Mesenchymal stem cell (in vitro differentiated cells and primary cell): ENCODE data around the gene CANT1.
"Not testable (repeated sequence)": the region's sequence is repeated elsewhere in the genome, so short reads cannot be mapped to it uniquely, and the experiment has no call there.

Source experiments
- DNase-seq: peaks from one replicate; pipeline ENCODE4 v3.0.0-alpha.2; 2013
- H2AFZ ChIP-seq: one replicate; pipeline ENCODE4 v1.6.1; 2013; ENCODE audit warnings: low read depth, mild to moderate bottlenecking, control low read depth, inconsistent platforms, low read length, moderate library complexity
- H2AK5ac ChIP-seq: 2 replicates; pipeline ENCODE4 v1.6.1; 2013; ENCODE audit warnings: low read length, moderate library complexity, mild to moderate bottlenecking, inconsistent platforms; ENCODE audit not compliant: severe bottlenecking
- H2BK120ac ChIP-seq: one replicate; pipeline ENCODE4 v1.6.1; 2013; ENCODE audit warnings: low read depth, mild to moderate bottlenecking, inconsistent platforms, low read length, moderate library complexity
- H2BK12ac ChIP-seq, 2 experiments: one replicate each; pipeline ENCODE4 v1.6.1; 2013; ENCODE audit warnings: inconsistent platforms in 2 of 2, low read length in 2 of 2, mild to moderate bottlenecking in 2 of 2, moderate library complexity in 2 of 2, control low read depth in 1 of 2
- H2BK15ac ChIP-seq: one replicate; pipeline ENCODE4 v1.6.1; 2013; ENCODE audit warnings: mild to moderate bottlenecking, low read depth, inconsistent platforms; ENCODE audit not compliant: poor library complexity, severe bottlenecking
- H2BK5ac ChIP-seq: 2 replicates; pipeline ENCODE4 v1.6.1; 2013; ENCODE audit warnings: low read depth, mild to moderate bottlenecking, low read length, control low read depth, inconsistent platforms; ENCODE audit not compliant: poor library complexity, severe bottlenecking
- H3K14ac ChIP-seq, 2 experiments: one replicate each; pipeline ENCODE4 v1.6.1; 2013; ENCODE audit warnings: inconsistent platforms in 2 of 2, low read length in 2 of 2, control low read depth in 1 of 2, mild to moderate bottlenecking in 1 of 2, moderate library complexity in 1 of 2
- H3K18ac ChIP-seq, 2 experiments: one replicate each; pipeline ENCODE4 v1.6.1; 2013; ENCODE audit warnings: inconsistent platforms in 2 of 2, low read length in 2 of 2, control low read depth in 1 of 2, low read depth in 1 of 2, mild to moderate bottlenecking in 1 of 2
- H3K23ac ChIP-seq, 2 experiments: one replicate each; pipeline ENCODE4 v1.6.1; 2013; ENCODE audit warnings: inconsistent platforms in 2 of 2, low read length in 2 of 2, mild to moderate bottlenecking in 2 of 2, moderate library complexity in 2 of 2, control low read depth in 1 of 2
- H3K27ac ChIP-seq: 2 replicates; pipeline ENCODE4 v1.5.1; 2013; ENCODE audit warnings: mild to moderate bottlenecking, moderate library complexity, low read length, control low read depth, inconsistent platforms; ENCODE audit not compliant: poor library complexity, severe bottlenecking
- H3K27me3 ChIP-seq, 2 experiments: 2 replicates each; pipeline versions ENCODE4 v1.6.1 to v1.7.0; 2013; ENCODE audit warnings: low read length in 2 of 2, mild to moderate bottlenecking in 2 of 2, moderate library complexity in 2 of 2, control low read depth in 1 of 2, inconsistent platforms in 1 of 2; ENCODE audit not compliant: control insufficient read depth in 1 of 2, insufficient read depth in 1 of 2
- H3K36me3 ChIP-seq, 2 experiments: 2 replicates each; pipeline versions ENCODE4 v1.6.1 to v1.7.0; 2013; ENCODE audit warnings: low read length in 2 of 2, control low read depth in 1 of 2, inconsistent platforms in 1 of 2, low read depth in 1 of 2, mild to moderate bottlenecking in 1 of 2; ENCODE audit not compliant: insufficient read depth in 2 of 2, control insufficient read depth in 1 of 2
- H3K4ac ChIP-seq, 2 experiments: one replicate each; pipeline ENCODE4 v1.6.1; 2013; ENCODE audit warnings: inconsistent platforms in 2 of 2, low read length in 2 of 2, mild to moderate bottlenecking in 2 of 2, moderate library complexity in 2 of 2, control low read depth in 1 of 2, low read depth in 1 of 2
- H3K4me1 ChIP-seq: 2 replicates; pipeline ENCODE4 v1.6.1; 2013; ENCODE audit warnings: low read depth, low read length, control low read depth; ENCODE audit not compliant: control insufficient read depth, insufficient read depth
- H3K4me2 ChIP-seq: 2 replicates; pipeline ENCODE4 v1.6.1; 2013; ENCODE audit warnings: low read length, mild to moderate bottlenecking, inconsistent platforms; ENCODE audit not compliant: poor library complexity, severe bottlenecking
- H3K4me3 ChIP-seq, 2 experiments: 2 replicates each; pipeline versions ENCODE4 v1.5.1 to v1.7.0; 2013; ENCODE audit warnings: low read length in 2 of 2, mild to moderate bottlenecking in 2 of 2, control low read depth in 1 of 2, low read depth in 1 of 2; ENCODE audit not compliant: insufficient read depth in 1 of 2
- H3K79me1 ChIP-seq: replicated peaks from 2 replicates; pipeline ENCODE4 v1.6.1; 2013; ENCODE audit warnings: mild to moderate bottlenecking, control low read depth, low read length, inconsistent platforms; ENCODE audit not compliant: poor library complexity, severe bottlenecking
- H3K9ac ChIP-seq: 2 replicates; pipeline ENCODE4 v1.7.0; 2013; ENCODE audit warnings: mild to moderate bottlenecking, low read length, moderate library complexity
- H3K9me3 ChIP-seq: 2 replicates; pipeline ENCODE4 v1.7.0; 2013; ENCODE audit warnings: mild to moderate bottlenecking, low read length; ENCODE audit not compliant: control insufficient read depth
- H4K8ac ChIP-seq: one replicate; pipeline ENCODE4 v1.6.1; 2013; ENCODE audit warnings: inconsistent platforms, mild to moderate bottlenecking, low read length, moderate library complexity
- H4K91ac ChIP-seq: one replicate; pipeline ENCODE4 v1.6.1; 2013; ENCODE audit warnings: mild to moderate bottlenecking, low read length, inconsistent platforms
- WGBS: methylation state at CpG from one replicate; pipeline ENCODE4 v1.1.7; 2013; ENCODE audit warnings: mixed read lengths; 5-methylcytosine and 5-hydroxymethylcytosine counted together

CANT1 gene

DNA sequence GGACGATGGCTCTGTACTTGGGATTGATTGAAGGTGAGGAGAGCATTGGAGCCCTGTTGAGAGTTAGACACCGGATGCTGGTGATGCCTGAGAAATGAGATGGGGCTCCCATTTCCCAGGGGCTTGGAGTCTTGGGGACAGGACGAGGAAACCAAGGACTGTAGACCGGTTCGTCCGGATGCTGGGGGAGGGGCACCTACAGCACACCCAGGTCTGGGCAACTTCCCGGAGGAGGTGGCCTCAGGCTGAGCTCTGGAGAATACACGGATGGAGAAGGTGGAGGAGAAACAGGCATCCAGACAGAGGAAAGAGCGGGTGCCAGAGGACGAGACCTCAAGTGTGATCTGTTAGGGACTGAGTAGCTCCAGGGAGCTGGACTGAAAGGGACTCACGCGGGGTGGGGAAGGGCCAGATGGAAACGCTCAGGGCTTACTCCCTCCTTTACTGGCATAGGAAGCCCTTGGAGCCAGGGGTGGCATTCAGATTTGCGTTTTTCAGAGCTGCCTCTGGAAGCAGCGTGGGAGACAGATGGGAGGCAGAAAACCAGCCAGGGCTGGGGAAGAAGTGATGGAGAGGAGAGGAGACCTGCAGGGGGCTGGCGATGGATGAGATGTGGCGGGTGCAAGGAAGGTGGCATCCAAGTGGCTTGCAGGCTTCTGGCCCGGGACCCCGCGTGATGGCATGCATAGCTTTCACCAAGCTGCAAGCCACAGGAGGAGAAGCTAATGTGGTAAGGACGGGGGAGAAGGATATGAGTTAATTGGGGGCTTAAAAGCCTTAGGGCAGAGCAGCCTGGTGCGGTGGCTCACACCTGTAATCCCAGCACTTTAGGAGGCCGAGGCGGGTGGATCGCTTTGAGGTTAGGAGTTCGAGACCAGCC lies 22.7 kb upstream of the CANT1 start:
- H2BK5ac ChIP-seq = no peak overlapping the region
- H3K9ac ChIP-seq = no peak overlapping the region
- H4K8ac ChIP-seq = no peak overlapping the region
- peaks cover 23% of the 10 kb centered on the region for H3K4me1 ChIP-seq
- H3K36me3 ChIP-seq = no peaks in the 10 kb centered on the region
- no peak overlapping the region for H3K23ac ChIP-seq
- no peak for DNase-seq
- peak overlapping the region in 1 of 2 experiments; percentile 6 for H3K4ac ChIP-seq
- 88% methylated on average over 21 of the region's 26 CpGs for WGBS
- peak overlapping the region in 1 of 2 experiments; percentile 29 for H2BK12ac ChIP-seq
- H3K4me3 ChIP-seq = no peak overlapping the region
- no peaks in the 10 kb centered on the region for H3K9me3 ChIP-seq
- H4K91ac ChIP-seq = peak overlapping the region; percentile 5
- H3K27me3 ChIP-seq = peaks cover 2 to 25% of the 10 kb centered on the region in 2 experiments
- no peak overlapping the region for H2AK5ac ChIP-seq
- H2AFZ ChIP-seq = no peak overlapping the region
- H3K18ac ChIP-seq = no peak overlapping the region
- no peak overlapping the region for H2BK120ac ChIP-seq
- H2BK15ac ChIP-seq = no peak overlapping the region
- no peak overlapping the region for H3K14ac ChIP-seq
- no peak overlapping the region for H3K27ac ChIP-seq
- H3K79me1 ChIP-seq = no peaks in the 10 kb centered on the region
- no peak overlapping the region for H3K4me2 ChIP-seq

DNA sequence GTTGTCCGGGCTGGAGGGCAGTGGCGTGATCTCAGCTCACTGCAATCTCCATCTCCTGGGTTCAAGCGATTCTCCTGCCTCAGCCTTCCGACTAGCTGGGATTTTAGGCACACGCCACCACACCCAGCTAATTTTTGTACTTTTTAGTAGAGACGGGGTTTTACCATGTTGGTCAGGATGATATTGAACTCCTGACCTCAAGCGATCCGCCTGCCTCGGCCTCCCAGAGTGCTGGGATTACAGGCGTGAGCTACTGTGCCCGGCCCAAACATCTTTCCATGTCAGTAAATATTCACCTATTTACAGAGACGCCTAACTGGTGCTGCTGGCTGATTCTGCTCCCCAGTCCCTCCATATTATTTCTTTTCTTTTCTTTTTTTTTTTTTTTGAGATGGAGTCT lies 21.1 kb upstream of the CANT1 start:
- WGBS = 98% methylated on average over 11 of the region's 12 CpGs
- H2BK15ac ChIP-seq, H3K9ac ChIP-seq, H2BK12ac ChIP-seq, H4K8ac ChIP-seq, H2BK120ac ChIP-seq, DNase-seq, H3K4me2 ChIP-seq, H3K14ac ChIP-seq, H2BK5ac ChIP-seq, H3K4me3 ChIP-seq, H3K27ac ChIP-seq, H3K79me1 ChIP-seq, H2AK5ac ChIP-seq, H3K36me3 ChIP-seq, H3K23ac ChIP-seq, H3K4ac ChIP-seq, H3K18ac ChIP-seq, H3K9me3 ChIP-seq, H2AFZ ChIP-seq, H4K91ac ChIP-seq: not testable (repeated sequence)
- peaks cover 29% of the 10 kb centered on the region for H3K4me1 ChIP-seq
- peaks cover 2 to 27% of the 10 kb centered on the region in 2 experiments for H3K27me3 ChIP-seq

- Histone ChIP-seq H3K4ac (no peak overlapping the region), H2BK12ac (no peak overlapping the region), H3K9ac (no peak overlapping the region), H4K91ac (no peak overlapping the region), H3K9me3 (no peaks in the 10 kb centered on the region), H2BK5ac (no peak overlapping the region), H3K14ac (no peak overlapping the region), H2BK15ac (no peak overlapping the region), H4K8ac (no peak overlapping the region), H3K4me1 (peaks cover 40% of the 10 kb centered on the region), H3K4me3 (no peak overlapping the region), H3K36me3 (no peaks in the 10 kb centered on the region), H2BK120ac (no peak overlapping the region), H2AFZ (no peak overlapping the region), H3K23ac (no peak overlapping the region), H2AK5ac (no peak overlapping the region), H3K27ac (no peak overlapping the region), H3K79me1 (no peaks in the 10 kb centered on the region), H3K18ac (no peak overlapping the region), H3K27me3 (peaks cover 2 to 38% of the 10 kb centered on the region in 2 experiments), H3K4me2 (no peak overlapping the region)
- no peak for DNase-seq
- 88% methylated on average over 16 of the region's 16 CpGs for WGBS
These were observed 19.9 kb upstream of the CANT1 start for GRCh38 chr17:79029327-79030009.
